Astrocyte of the hippocampus (primary cell): Measurements from ENCODE around the gene TDP2.
"Not testable (repeated sequence)": the region's sequence is repeated elsewhere in the genome, so short reads cannot be mapped to it uniquely, and the experiment has no call there.

ENCODE experiments used
- DNase-seq: peaks from one replicate; pipeline ENCODE4 v3.0.0; 2011; ENCODE audit warnings: low read depth, low spot score

TDP2 gene

GRCh38 chr6:24648276-24648675 lies 18.4 kb downstream of the TDP2 start:
- no peak for DNase-seq

DNA sequence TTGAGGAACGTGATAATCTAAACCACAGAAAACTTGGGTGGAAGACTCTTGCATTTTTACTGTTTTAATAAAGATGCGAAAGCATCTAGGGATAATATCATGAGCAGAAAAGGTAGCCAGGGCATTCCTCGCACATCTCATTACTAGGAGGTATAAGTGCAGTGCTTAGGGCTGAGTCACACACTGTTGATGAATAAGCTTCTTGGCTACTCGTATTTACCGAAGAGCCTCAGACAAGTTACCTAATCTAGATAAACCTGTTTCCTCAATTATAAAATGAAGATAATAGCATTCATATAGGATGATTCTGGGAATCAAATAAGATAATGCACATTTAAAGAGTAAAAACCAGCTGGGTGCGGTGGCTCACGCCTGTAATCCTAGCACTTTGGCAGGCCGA lies 19.9 kb downstream of the TDP2 start:
- peak; percentile 23 for DNase-seq

- DNase-seq, result no peak
Measured at GRCh38 chr6:24644377-24644776, 22.3 kb downstream of the TDP2 start.

GRCh38 chr6:24643920-24644319 lies 22.8 kb downstream of the TDP2 start:
- no peak for DNase-seq

GRCh38 chr6:24642061-24642460 lies 24.6 kb downstream of the TDP2 start:
- no peak for DNase-seq

DNA sequence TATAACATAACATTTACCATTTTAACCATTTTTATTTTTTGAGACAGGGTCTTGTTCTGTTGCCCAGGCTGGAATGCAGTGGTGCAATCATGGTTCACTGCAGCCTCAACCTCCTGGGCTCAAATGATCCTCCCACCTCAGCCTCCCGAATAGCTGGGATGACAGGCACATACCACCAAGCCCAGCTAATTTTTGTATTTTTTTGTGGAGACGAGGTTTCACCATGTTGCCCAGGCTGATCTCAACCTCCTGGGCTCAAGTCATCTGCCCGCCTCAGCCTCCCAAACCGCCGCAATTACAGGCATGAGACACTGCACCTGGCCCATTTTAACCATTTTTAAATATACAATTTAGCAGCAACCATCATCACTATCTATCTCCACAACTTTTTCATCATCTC lies 26.1 kb downstream of the TDP2 start:
- not testable (repeated sequence) for DNase-seq

DNA sequence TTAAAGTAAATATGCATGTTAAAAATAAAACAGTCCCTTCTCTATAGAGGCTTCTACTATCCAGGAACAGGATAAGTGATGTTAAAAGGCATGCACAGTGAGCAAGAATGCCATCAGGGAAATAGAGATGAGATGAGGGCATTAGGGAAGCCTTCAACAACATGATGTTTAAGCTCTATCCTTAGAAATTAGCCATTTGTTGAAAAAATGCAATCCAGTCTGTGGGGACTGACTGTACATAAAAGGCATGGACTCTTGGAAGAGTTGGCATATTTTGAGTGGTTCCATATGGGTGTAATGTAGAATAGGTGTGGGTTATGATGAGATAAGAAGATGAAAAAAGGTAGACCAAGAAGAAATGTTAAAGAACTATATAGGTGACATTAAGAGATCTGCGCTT lies 26.5 kb downstream of the TDP2 start:
- DNase-seq, result no peak

DNA sequence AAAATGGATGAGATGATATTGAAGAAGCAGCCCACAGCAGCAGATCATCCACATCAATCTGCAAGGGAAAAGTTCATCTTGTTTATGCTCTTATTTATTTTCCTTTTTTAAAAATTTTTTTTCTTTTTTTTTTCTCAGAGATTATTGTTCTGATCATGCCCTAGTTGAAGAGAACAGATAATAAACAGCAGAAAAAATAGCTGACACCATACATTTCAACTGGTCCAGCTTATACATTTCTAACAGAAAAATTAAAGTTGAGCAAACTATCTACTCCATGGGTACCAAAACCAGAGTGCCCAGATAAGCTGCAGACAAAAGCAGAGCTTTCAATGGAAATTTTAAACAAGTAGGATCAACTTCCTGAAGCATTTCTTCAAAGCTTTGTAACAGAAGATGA lies 30.0 kb downstream of the TDP2 start:
- no peak for DNase-seq

DNA sequence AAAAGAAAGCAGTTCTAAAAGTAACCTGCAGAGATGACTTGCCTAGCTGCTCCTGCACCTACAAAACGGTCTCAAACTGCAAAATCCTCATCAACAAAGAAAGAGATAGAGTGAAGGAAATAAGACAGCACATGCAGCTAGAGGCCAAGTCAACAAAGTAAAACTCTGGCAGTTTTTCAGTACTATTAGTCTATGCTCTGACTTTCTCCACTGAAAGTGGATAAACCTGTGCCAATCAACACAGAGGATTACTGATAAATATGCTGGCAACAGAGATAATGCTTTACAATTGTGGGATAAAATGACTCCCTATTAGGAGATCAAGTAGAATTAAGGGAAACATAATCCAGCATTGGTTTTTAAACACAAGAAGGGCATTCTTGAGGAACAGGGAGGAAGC lies 34.1 kb downstream of the TDP2 start:
- DNase-seq, result peak; percentile 2

GRCh38 chr6:24631671-24632070 lies 35.0 kb downstream of the TDP2 start:
- DNase-seq, result no peak

DNA sequence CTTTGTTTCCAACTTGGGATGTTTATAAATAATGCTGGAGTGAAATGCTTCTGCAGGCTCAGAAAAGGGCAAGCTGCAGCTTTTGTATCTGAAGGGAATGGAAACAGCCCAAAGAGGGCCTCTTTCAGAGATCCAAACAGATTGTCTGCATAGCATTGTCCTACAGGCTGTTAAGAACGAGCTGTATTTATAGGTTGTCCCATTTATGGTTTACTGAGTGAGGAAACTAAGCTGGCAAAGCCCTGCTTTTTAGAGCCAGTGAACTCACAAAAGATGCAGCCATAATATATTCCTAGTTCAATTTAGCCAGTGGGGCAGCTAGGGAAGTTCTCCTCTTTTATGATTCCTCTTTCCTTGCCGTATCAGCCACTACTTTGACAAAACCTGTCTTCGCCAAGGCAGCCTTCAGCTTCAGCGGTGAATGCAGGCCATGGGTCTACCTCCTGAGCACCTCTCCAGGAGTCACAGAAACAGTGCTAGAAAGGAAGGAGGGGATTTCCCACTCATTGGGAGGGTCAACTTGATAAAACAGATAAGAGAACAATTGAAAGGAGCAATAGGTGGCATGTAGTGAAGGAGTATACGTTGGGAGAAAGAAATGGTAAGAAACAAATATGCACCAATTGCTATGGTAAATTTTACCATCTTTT lies 35.7 kb downstream of the TDP2 start:
- DNase-seq, result no peak

- no peak for DNase-seq
Measured at GRCh38 chr6:24621626-24622289, 44.9 kb downstream of the TDP2 start.

DNA sequence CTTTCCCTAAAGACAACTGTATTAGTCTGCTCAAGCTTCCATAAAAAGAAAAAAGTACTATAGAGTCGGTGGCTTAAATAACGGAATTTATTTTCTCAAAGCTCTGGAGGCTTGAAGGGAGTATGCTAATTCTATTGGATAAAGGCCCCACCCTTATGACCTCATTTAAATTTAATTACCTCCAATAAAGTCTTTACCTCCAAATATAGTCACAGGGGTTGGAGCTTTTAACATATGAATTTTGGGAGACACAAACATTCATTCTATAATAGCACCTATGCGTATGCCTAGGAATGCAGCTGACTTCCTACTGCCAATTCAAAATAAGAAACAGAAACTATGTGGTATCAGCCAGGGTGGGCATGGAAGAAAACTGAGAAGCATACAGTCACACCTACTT lies 46.1 kb downstream of the TDP2 start:
- no peak for DNase-seq

DNA sequence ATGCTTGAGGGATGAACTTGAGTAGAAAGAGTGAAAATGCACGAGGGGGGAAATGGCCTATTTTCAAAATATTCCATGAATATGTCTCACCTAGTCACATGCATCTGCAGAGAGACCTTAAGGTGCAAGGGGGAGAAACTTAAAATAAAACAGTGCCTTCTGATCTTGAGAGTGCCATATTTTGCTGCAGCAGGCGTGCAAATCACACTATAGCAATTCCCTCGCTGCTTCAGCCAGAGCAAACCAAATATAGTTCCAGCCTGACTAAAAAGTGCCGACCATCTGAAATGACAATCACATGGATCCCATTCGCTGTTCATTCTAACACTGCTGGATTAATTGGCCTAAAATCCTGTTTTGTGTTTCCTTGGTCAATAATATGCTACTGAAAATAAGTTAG lies 47.0 kb downstream of the TDP2 start:
- DNase-seq, result no peak

DNA sequence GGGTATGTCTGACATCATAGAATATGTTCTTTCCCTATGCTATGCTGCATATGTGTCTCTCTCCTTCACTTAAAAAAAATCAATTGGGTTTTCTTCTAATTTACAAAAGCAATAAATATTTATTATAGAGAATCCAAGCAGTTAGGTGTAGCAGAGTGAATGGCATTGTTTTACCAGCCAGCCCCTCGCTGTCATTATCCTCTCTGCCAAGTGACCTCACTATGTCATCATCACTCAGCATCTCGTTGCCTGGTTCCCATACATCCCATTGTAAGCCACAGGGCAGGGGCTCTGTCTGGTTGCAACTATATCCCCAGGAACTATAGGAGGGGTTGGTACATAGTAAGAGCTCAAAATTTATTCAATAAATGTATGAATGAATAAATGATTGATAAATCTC lies 52.1 kb downstream of the TDP2 start:
- DNase-seq, result no peak

- DNase-seq, result no peak
Measured at GRCh38 chr6:24614043-24614420, 52.7 kb downstream of the TDP2 start.

DNA sequence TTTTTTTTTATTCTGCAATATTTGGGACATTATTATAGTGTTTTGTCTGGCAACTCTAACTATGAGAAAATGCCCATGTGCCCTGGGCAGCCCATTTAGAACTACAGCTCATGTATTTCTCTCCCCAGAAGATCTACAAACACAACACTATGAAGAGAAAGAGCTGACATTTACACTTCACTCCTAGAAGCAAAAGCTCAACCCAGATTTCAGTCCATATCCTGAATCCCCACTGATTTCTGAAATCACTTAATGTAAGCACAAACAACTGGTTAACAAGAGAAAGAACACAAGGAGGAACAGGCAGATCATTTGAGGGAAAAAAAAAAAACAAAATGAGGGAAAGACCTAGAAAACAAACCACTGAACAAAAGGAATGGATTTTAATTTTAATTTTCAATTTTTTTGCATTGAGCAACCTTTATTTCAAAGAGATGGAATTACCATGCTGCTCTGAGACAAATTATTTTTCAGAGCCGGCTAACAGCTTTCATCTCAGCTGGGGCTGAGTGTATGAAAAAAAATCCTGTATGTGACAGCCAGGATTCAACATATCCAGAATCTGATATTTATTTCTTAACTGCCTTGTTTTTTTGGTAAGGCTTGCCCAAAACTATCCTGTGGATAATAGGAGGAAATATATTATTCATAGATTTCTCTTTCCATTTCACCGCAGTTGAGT lies 53.2 kb downstream of the TDP2 start:
- DNase-seq, result no peak

DNA sequence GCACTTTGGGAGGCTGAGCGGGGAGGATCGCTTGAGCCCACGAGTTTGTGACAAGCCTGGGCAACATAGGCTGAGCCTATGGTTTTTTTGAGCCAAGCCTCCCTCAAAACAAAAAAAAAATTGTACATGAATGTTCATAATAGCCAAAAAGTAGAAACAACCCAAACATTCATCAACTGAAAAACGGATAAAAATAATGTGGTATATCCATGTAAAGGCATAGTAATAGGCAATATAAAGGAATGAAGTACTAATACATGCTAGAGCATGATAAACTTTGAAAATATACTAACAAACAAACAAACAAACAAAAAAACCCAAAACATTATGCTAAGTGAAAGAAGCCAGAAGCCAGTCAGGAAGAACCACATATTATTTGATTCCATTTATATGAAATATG lies 56.0 kb downstream of the TDP2 start:
- DNase-seq, result no peak

- DNase-seq, result no peak
Measured at GRCh38 chr6:24607310-24608105, 59.2 kb downstream of the TDP2 start.

GRCh38 chr6:24606200-24606930 lies 60.3 kb downstream of the TDP2 start:
- no peak for DNase-seq

- no peak for DNase-seq
Measured at GRCh38 chr6:24603241-24603640, 63.5 kb downstream of the TDP2 start.

- no peak for DNase-seq
Measured at GRCh38 chr6:24600903-24601302, 65.8 kb downstream of the TDP2 start.
